Mesendoderm (in vitro differentiated cells): ENCODE data around the gene ERFL.
A peak's percentile ranks its signal among the peaks of the same experiment; 100 is the strongest.

ENCODE experiments used
- DNase-seq: peaks from one replicate; pipeline ENCODE4 v3.0.0; 2013
- H2AK5ac ChIP-seq: 2 replicates; pipeline ENCODE4 v1.6.1; 2013; ENCODE audit warnings: low read length, inconsistent platforms
- H2BK120ac ChIP-seq: 2 replicates; pipeline ENCODE4 v1.6.1; 2013; ENCODE audit warnings: low read depth, mild to moderate bottlenecking, low read length, moderate library complexity, mixed read lengths
- H2BK15ac ChIP-seq: replicated peaks from 2 replicates; pipeline ENCODE4 v1.6.1; 2013; ENCODE audit warnings: low read depth, mild to moderate bottlenecking, moderate library complexity
- H2BK5ac ChIP-seq: 2 replicates; pipeline ENCODE4 v1.6.1; 2013; ENCODE audit warnings: low read length, inconsistent platforms
- H3K18ac ChIP-seq: 2 replicates; pipeline ENCODE4 v1.6.1; 2013; ENCODE audit warnings: mild to moderate bottlenecking, low read length, mixed read lengths
- H3K23ac ChIP-seq: one replicate; pipeline ENCODE4 v1.6.1; 2013; ENCODE audit warnings: low read length
- H3K27ac ChIP-seq: 2 replicates; pipeline ENCODE4 v1.5.1; 2013; ENCODE audit warnings: low read depth, mild to moderate bottlenecking, inconsistent platforms, low read length, moderate library complexity
- H3K27me3 ChIP-seq: 2 replicates; pipeline ENCODE4 v1.6.1; 2013; ENCODE audit warnings: low read length, control low read depth, mild to moderate bottlenecking, inconsistent platforms; ENCODE audit not compliant: insufficient read depth, poor library complexity
- H3K36me3 ChIP-seq: 2 replicates; pipeline ENCODE4 v1.6.1; 2013; ENCODE audit warnings: low read length, inconsistent platforms; ENCODE audit not compliant: control insufficient read depth, insufficient read depth
- H3K4ac ChIP-seq: one replicate; pipeline ENCODE4 v1.6.1; 2013; ENCODE audit warnings: low read depth, mild to moderate bottlenecking, low read length, moderate library complexity
- H3K4me1 ChIP-seq: 2 replicates; pipeline ENCODE4 v1.6.1; 2013; ENCODE audit warnings: low read depth, low read length, inconsistent platforms; ENCODE audit not compliant: control insufficient read depth
- H3K4me2 ChIP-seq: 2 replicates; pipeline ENCODE4 v1.6.1; 2013; ENCODE audit warnings: low read length
- H3K4me3 ChIP-seq: 2 replicates; pipeline ENCODE4 v1.5.1; 2013; ENCODE audit warnings: mild to moderate bottlenecking, low read length
- H3K56ac ChIP-seq: one replicate; pipeline ENCODE4 v1.6.1; 2013; ENCODE audit warnings: low read length
- H3K79me1 ChIP-seq: 2 replicates; pipeline ENCODE4 v1.6.1; 2013; ENCODE audit warnings: low read length, inconsistent platforms
- H3K79me2 ChIP-seq: 2 replicates; pipeline ENCODE4 v1.6.1; 2013; ENCODE audit warnings: mild to moderate bottlenecking, low read length; ENCODE audit not compliant: control insufficient read depth, insufficient read depth
- H3K9ac ChIP-seq: 2 replicates; pipeline ENCODE4 v1.6.1; 2013; ENCODE audit warnings: low read length, inconsistent platforms
- H4K5ac ChIP-seq: one replicate; pipeline ENCODE4 v1.6.1; 2013; ENCODE audit warnings: low read length
- H4K8ac ChIP-seq: one replicate; pipeline ENCODE4 v1.6.1; 2013; ENCODE audit warnings: low read depth, mild to moderate bottlenecking, control low read depth, low read length, moderate library complexity
- WGBS: extraction: QIAGEN DNeasy Blood & Tissue Kit; methylation state at CpG from one replicate; pipeline ENCODE4 v1.1.7; 2013; ENCODE audit warnings: low lambda C conversion rate, missing lambda C conversion rate; ENCODE audit not compliant: insufficient coverage; ENCODE audit errors: extremely low coverage; 5-methylcytosine and 5-hydroxymethylcytosine counted together

The ERFL gene

DNA sequence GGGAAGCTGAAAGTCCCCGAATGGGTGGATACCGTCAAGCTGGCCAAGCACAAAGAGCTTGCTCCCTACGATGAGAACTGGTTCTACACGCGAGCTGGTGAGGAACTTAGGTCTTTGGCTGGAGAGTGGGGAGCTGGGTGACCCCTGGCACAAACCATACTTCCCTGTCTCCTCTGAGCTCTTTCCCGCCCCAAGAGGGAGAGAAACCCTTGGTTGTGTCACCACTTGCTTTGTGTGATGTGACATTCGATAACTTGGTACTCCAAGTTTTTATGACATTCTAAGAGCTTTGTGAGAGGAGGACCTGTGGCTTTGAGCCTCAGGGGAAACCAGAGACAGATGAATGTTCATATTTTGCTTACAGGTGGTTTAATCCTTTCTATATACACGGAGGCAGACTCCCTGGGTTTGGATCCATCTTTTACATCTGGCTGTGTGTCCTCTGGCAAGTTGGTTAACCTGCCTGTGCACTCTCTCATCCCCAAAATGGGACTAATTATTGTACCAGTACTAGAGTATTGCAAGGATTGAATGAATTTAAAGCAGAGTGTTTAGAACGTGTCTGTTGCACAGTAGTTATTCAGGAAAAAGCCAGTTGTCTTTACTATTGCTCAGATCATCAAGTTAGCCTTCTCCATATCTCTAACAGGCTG is 67.0 kb downstream of the ERFL start:
- Histone ChIP-seq H3K9ac (peak overlapping the region; percentile 88), H3K56ac (peak overlapping the region; percentile 94), H3K79me1 (peaks cover 27% of the 10 kb centered on the region), H3K79me2 (peaks cover 50% of the 10 kb centered on the region), H2BK5ac (no peak overlapping the region), H3K4me3 (peak overlapping the region; percentile 80), H2BK15ac (no peak overlapping the region), H3K27ac (peak overlapping the region; percentile 84), H3K4ac (peak overlapping the region; percentile 100), H3K18ac (peak overlapping the region; percentile 98), H3K4me2 (peak overlapping the region; percentile 73), H3K4me1 (peaks cover 8% of the 10 kb centered on the region), H3K23ac (no peak overlapping the region), H2AK5ac (no peak overlapping the region), H2BK120ac (no peak overlapping the region), H4K5ac (no peak overlapping the region), H4K8ac (no peak overlapping the region), H3K27me3 (no peaks in the 10 kb centered on the region), H3K36me3 (peaks cover 26% of the 10 kb centered on the region)
- DNase-seq = no peak
- no CpG with 5 or more reads among the region's 9 CpGs for WGBS

DNA sequence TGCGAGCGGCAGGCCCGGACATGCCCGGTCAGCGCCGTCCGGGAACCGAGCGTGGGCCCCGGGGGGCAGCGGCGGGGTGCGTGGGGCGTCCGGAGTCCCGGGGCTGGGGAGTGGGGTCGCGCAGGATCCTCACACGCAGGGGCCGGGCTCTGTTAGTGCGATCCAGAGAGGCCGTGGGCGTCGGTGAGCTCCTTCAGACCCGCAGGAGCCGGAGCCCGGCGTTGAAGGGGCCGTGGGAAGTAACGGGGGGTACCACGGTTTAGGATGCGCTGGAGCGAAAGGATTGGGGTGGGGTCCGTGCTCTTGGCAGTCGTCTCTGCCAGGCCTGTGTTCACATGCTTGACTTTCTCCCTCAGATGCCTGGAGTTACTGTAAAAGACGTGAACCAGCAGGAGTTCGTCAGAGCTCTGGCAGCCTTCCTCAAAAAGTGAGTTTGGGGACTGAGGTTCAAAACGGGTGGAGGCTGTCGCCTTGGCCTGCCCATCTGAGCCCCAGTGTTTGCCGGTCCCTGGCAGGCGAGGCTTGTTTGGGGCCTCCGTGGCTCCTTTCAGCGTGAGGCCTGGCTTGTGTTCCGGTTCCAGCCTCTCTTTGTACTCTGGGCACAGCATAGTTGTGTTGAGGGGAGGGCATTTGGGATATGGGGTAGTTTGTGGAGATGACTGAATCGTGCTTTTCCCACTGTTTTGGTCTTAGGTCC is 67.7 kb downstream of the ERFL start:
- no peak overlapping the region for H2AK5ac ChIP-seq
- no CpG with 5 or more reads among the region's 45 CpGs for WGBS
- no peak overlapping the region for H2BK15ac ChIP-seq
- H3K4ac ChIP-seq = peak overlapping the region; percentile 100
- peak overlapping the region; percentile 84 for H3K27ac ChIP-seq
- H3K4me3 ChIP-seq = peak overlapping the region; percentile 80
- peak overlapping the region; percentile 94 for H3K56ac ChIP-seq
- H3K18ac ChIP-seq = peak overlapping the region; percentile 98
- H3K36me3 ChIP-seq = peaks cover 25% of the 10 kb centered on the region
- peaks cover 25% of the 10 kb centered on the region for H3K79me1 ChIP-seq
- H3K4me2 ChIP-seq = peak overlapping the region; percentile 73
- H3K27me3 ChIP-seq = no peaks in the 10 kb centered on the region
- H3K4me1 ChIP-seq = peaks cover 8% of the 10 kb centered on the region
- H4K5ac ChIP-seq = no peak overlapping the region
- DNase-seq = no peak
- H3K23ac ChIP-seq = peak overlapping the region; percentile 51
- H3K9ac ChIP-seq = peak overlapping the region; percentile 88
- H2BK5ac ChIP-seq = peak overlapping the region; percentile 69
- peak overlapping the region; percentile 88 for H4K8ac ChIP-seq
- H3K79me2 ChIP-seq = peaks cover 47% of the 10 kb centered on the region
- peak overlapping the region; percentile 68 for H2BK120ac ChIP-seq

GRCh38 chr19:41859618-41860418 is 68.4 kb downstream of the ERFL start, which contains the start of gene RPS19:
TSS of gene RPS19 (plus strand) at chr19:41860255. CDS start at chr19:41860775, 520 bp downstream.
- peak within 1 kb of the TSS; percentile 100 for H3K4ac ChIP-seq
- peak within 1 kb of the TSS; percentile 88 for H3K4me3 ChIP-seq
- H3K4me1 ChIP-seq = peaks cover 8% of the 10 kb centered on the region
- peak; percentile 99 for DNase-seq
- peak within 1 kb of the TSS; percentile 97 for H3K9ac ChIP-seq
- H2BK120ac ChIP-seq = peak within 1 kb of the TSS; percentile 68
- H3K27ac ChIP-seq = peak within 1 kb of the TSS; percentile 89
- H3K56ac ChIP-seq = peak within 1 kb of the TSS; percentile 99
- peak within 1 kb of the TSS; percentile 94 for H2BK5ac ChIP-seq
- H3K27me3 ChIP-seq = no peaks in the 10 kb centered on the region
- no peak within 1 kb of the TSS for H2BK15ac ChIP-seq
- H4K5ac ChIP-seq = no peak within 1 kb of the TSS
- H3K79me1 ChIP-seq = peaks cover 22% of the 10 kb centered on the region
- H4K8ac ChIP-seq = peak within 1 kb of the TSS; percentile 88
- H3K79me2 ChIP-seq = peaks cover 44% of the 10 kb centered on the region
- no peak within 1 kb of the TSS for H2AK5ac ChIP-seq
- peak within 1 kb of the TSS; percentile 98 for H3K23ac ChIP-seq
- WGBS = no CpG with 5 or more reads among the region's 76 CpGs
- H3K36me3 ChIP-seq = peaks cover 23% of the 10 kb centered on the region
- H3K18ac ChIP-seq = peak within 1 kb of the TSS; percentile 98
- H3K4me2 ChIP-seq = peak within 1 kb of the TSS; percentile 84

- no peak overlapping the region for H3K4me3 ChIP-seq
- no peak overlapping the region for H3K4me2 ChIP-seq
- H4K8ac ChIP-seq = no peak overlapping the region
- no peak overlapping the region for H3K56ac ChIP-seq
- H3K27me3 ChIP-seq = no peaks in the 10 kb centered on the region
- no CpG with 5 or more reads among the region's 8 CpGs for WGBS
- peaks cover 38% of the 10 kb centered on the region for H3K79me2 ChIP-seq
- no peak overlapping the region for H4K5ac ChIP-seq
- no peak overlapping the region for H3K27ac ChIP-seq
- no peak overlapping the region for H3K4ac ChIP-seq
- DNase-seq = no peak
- no peak overlapping the region for H2BK5ac ChIP-seq
- peaks cover 19% of the 10 kb centered on the region for H3K36me3 ChIP-seq
- peaks cover 8% of the 10 kb centered on the region for H3K4me1 ChIP-seq
- H3K9ac ChIP-seq = peak overlapping the region; percentile 19
- no peak overlapping the region for H3K18ac ChIP-seq
- no peak overlapping the region for H2BK15ac ChIP-seq
- H3K23ac ChIP-seq = no peak overlapping the region
- no peak overlapping the region for H2AK5ac ChIP-seq
- H2BK120ac ChIP-seq = no peak overlapping the region
- H3K79me1 ChIP-seq = peaks cover 18% of the 10 kb centered on the region
Observed at GRCh38 chr19:41859213-41859617, 69.0 kb downstream of the ERFL start.
